LoVo (cell line): Measurements from ENCODE around the gene CNPY1.
"Not testable (repeated sequence)": the region's sequence is repeated elsewhere in the genome, so short reads cannot be mapped to it uniquely, and the experiment has no call there.

Source experiments
- DNase-seq: peaks from one replicate; pipeline ENCODE4 v3.0.0-alpha.2; 2016; ENCODE audit warnings: low spot score

CNPY1 gene

GRCh38 chr7:155546449-155546848 lies at the start of gene CNPY1:
TSS of gene CNPY1 (minus strand) at chr7:155546559. CDS start at chr7:155545929, 630 bp downstream.
- DNase-seq, result not testable (repeated sequence)

- peak; percentile 17 for DNase-seq
Observed at GRCh38 chr7:155594961-155595366, 48.6 kb upstream of the CNPY1 start.

- DNase-seq, result no peak
Observed at GRCh38 chr7:155594163-155594732, 47.9 kb upstream of the CNPY1 start.

- DNase-seq, result no peak
Observed at GRCh38 chr7:155593461-155594162, 47.3 kb upstream of the CNPY1 start.

GRCh38 chr7:155591055-155591775 lies 44.9 kb upstream of the CNPY1 start:
- DNase-seq, result peak; percentile 69

- DNase-seq, result no peak
Observed at GRCh38 chr7:155590215-155591018, 44.1 kb upstream of the CNPY1 start.

GRCh38 chr7:155589001-155589980 lies 42.9 kb upstream of the CNPY1 start:
- DNase-seq, result no peak

- no peak for DNase-seq
Observed at GRCh38 chr7:155588468-155588998, 42.2 kb upstream of the CNPY1 start.

GRCh38 chr7:155587486-155587885 lies 41.1 kb upstream of the CNPY1 start:
- no peak for DNase-seq

GRCh38 chr7:155586843-155587440 lies 40.6 kb upstream of the CNPY1 start:
- DNase-seq, result no peak

GRCh38 chr7:155585951-155586350 lies 39.6 kb upstream of the CNPY1 start:
- DNase-seq, result no peak

GRCh38 chr7:155585532-155585895 lies 39.2 kb upstream of the CNPY1 start:
- DNase-seq, result no peak

GRCh38 chr7:155584763-155585531 lies 38.6 kb upstream of the CNPY1 start:
- DNase-seq, result no peak

GRCh38 chr7:155584261-155584660 lies 37.9 kb upstream of the CNPY1 start:
- DNase-seq, result no peak

- no peak for DNase-seq
Observed at GRCh38 chr7:155583636-155584035, 37.3 kb upstream of the CNPY1 start.

GRCh38 chr7:155581954-155582353 lies 35.6 kb upstream of the CNPY1 start:
- DNase-seq, result no peak

GRCh38 chr7:155581107-155581830 lies 34.9 kb upstream of the CNPY1 start:
- peak; percentile 35 for DNase-seq

- DNase-seq, result no peak
Observed at GRCh38 chr7:155580367-155580766, 34.0 kb upstream of the CNPY1 start.

- no peak for DNase-seq
Observed at GRCh38 chr7:155579565-155579964, 33.2 kb upstream of the CNPY1 start.
